MG63 (cell line): Measurements from ENCODE around the gene AP5Z1. TPM values are rescaled to one million over a fixed set of nuclear protein-coding genes. Genes with fewer than 3 reads are reported as not detected.

Experiments
- DNase-seq: peaks from one replicate; pipeline ENCODE4 v3.0.0-alpha.2; 2020
- H3K27me3 ChIP-seq: fragments of 250-450 bp; sonication (Bioruptor Pico); 2 replicates; pipeline ENCODE4 v1.5.1; 2020; ENCODE audit warnings: mild to moderate bottlenecking, moderate library complexity
- H3K36me3 ChIP-seq: fragments of 250-450 bp; sonication (Bioruptor Pico); 2 replicates; pipeline ENCODE4 v1.5.1; 2020; ENCODE audit warnings: mild to moderate bottlenecking, moderate library complexity
- H3K4me3 ChIP-seq: fragments of 250-450 bp; sonication (Bioruptor Pico); 2 replicates; pipeline ENCODE4 v1.5.1; 2020; ENCODE audit warnings: mild to moderate bottlenecking, moderate library complexity
- H3K9me3 ChIP-seq: fragments of 250-450 bp; sonication (Bioruptor Pico); 2 replicates; pipeline ENCODE4 v1.5.1; 2020; ENCODE audit warnings: mild to moderate bottlenecking, moderate library complexity
- total RNA-seq: library from RNA; depleted of rRNA; stranded (reverse); fragments of >200 nt; shearing (Covaris generic); gene quantifications from 2 replicates; pipeline ENCODE4 v1.2.3, GENCODE V29; 2014; ENCODE audit warnings: low replicate concordance

AP5Z1 gene
- total RNA-seq, 1 experiment from 2014 or later: 23.0 TPM

- DNase-seq: no peak
- no peaks in the 10 kb centered on the region for H3K9me3 ChIP-seq
- H3K36me3 ChIP-seq: no peaks in the 10 kb centered on the region
- H3K4me3 ChIP-seq: no peak overlapping the region
- no peaks in the 10 kb centered on the region for H3K27me3 ChIP-seq
These were observed 42.8 kb downstream of the AP5Z1 start for GRCh38 chr7:4818000-4818794.

GRCh38 chr7:4819560-4820404 lies 44.4 kb downstream of the AP5Z1 start:
- H3K9me3 ChIP-seq: no peaks in the 10 kb centered on the region
- DNase-seq: no peak
- H3K4me3 ChIP-seq: no peak overlapping the region
- H3K36me3 ChIP-seq: no peaks in the 10 kb centered on the region
- H3K27me3 ChIP-seq: no peaks in the 10 kb centered on the region

DNA sequence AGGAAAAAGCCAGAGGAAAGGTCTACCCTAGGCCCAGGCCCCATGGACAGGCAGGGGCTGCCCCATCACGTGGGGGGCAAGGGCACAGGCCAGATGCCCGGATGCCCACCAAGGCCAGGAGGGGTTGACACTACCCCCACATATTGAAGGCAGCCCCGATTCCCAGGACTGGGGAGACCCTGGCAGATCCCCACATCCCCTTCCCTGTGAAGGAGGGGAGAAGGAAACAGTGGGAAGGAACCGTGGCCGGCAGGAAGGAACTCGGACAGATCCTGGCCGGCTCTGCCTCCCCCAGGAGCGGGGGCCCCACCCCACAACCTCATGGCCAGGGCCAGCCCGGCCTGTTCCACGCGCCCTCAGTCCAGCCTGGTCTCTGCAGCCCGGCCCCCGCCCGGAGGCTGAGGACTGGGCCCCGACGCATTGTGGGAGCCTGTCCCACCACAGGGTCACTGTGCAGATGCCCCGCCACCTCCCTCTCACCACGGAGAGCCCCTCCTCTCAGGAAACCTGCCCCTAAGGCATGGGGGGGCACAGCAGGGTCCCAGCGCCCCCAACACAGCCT lies 45.1 kb downstream of the AP5Z1 start:
- Histone ChIP-seq H3K9me3 (no peaks in the 10 kb centered on the region), H3K4me3 (no peak overlapping the region), H3K36me3 (no peaks in the 10 kb centered on the region), H3K27me3 (no peaks in the 10 kb centered on the region)
- no peak for DNase-seq

DNA sequence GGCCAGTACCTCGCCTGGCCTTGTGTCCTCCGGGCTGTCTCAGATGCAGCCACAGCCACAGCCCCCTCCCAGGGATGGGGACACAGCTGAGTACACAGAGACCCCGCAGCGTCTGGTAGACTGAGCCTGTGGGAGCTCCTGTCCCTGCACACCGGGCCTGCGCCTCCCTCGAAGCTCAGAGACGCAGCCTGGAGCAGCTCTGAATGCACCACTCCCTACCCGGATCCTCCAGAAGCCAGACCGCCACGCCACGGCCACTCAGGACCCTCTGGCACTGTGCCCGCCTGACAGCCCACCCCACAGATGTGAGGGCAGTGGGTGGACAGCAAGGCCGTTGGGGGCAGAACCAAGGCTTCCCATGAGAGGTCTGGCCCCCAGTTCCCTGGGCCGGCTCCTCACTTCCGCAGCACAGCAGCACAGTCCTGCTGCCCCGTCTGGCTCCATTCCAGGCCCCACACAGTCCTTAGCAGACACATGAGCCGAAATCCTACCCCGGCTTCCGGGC lies 45.6 kb downstream of the AP5Z1 start:
- no peaks in the 10 kb centered on the region for H3K36me3 ChIP-seq
- no peak for DNase-seq
- no peaks in the 10 kb centered on the region for H3K9me3 ChIP-seq
- H3K27me3 ChIP-seq: no peaks in the 10 kb centered on the region
- H3K4me3 ChIP-seq: no peak overlapping the region

- no peaks in the 10 kb centered on the region for H3K36me3 ChIP-seq
- no peak overlapping the region for H3K4me3 ChIP-seq
- H3K9me3 ChIP-seq: no peaks in the 10 kb centered on the region
- no peak for DNase-seq
- H3K27me3 ChIP-seq: no peaks in the 10 kb centered on the region
These were observed 47.3 kb downstream of the AP5Z1 start for GRCh38 chr7:4822677-4823076.

DNA sequence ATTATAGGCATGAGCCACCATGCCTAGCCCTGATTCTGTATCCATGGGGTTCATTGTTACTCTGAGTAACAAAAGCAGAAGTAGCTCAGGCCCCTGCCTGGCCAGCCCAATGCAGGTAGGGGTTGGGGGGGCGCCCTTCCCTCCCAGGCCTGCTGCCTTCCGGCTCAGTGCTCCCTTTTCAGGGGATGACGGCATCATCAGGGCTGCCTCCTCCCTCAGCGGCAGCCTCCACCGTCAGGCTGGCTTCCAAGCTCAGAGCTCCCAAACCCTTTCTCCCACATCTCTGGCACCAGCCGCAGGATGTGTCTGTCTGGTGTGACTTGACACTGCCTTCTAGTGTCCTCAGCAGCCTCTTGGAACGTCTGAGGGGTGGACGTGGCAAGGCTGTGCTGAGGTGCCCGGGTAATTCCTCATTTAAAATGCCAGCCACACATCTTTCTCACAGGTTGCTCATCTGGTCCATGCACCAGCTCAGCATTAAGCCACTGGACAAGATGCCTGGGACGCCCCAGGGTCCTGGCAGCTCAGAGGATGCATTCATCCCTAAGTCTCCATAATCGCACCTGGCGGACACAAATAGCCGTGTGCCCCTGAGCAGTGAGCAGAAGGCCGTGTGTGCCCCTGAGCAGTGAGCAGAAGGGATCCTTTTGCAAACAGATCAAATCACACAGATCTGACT lies 48.2 kb downstream of the AP5Z1 start:
- no peaks in the 10 kb centered on the region for H3K27me3 ChIP-seq
- H3K36me3 ChIP-seq: no peaks in the 10 kb centered on the region
- DNase-seq: no peak
- H3K9me3 ChIP-seq: no peaks in the 10 kb centered on the region
- no peak overlapping the region for H3K4me3 ChIP-seq

DNA sequence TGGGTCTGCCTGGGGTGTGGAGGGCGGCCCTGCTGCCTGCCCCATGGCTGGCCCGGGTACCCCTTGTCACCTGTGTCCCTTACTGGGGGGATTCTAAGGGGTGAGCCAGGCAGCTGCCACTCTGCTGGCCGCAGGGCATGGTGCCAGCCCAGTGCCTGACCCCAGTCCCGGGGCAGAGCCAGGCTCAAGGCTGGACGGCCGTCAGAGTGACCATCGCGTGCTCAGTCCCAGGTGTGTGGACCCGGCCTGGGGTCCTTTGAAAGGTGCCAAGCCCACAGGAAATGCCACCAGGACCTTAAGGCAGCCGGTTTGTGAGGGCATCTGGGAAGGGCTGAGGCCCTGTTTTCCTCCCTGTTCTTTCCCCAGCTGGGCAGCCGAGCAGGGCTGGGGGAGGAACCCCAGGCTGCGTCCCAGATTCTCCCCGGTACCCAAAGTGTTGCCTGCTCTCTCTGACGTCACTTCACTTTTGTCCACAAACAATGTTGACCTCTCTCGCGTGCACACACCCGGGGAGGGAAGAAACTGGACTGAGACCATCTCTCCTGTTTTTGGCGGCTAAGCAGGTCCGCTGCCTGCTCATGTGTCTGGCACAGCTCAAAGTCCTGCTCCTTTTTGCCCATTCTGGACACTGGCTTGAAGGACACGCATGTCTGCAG lies 48.8 kb downstream of the AP5Z1 start:
- no peaks in the 10 kb centered on the region for H3K36me3 ChIP-seq
- H3K4me3 ChIP-seq: no peak overlapping the region
- H3K27me3 ChIP-seq: no peaks in the 10 kb centered on the region
- no peak for DNase-seq
- no peaks in the 10 kb centered on the region for H3K9me3 ChIP-seq

- no peak overlapping the region for H3K4me3 ChIP-seq
- H3K36me3 ChIP-seq: no peaks in the 10 kb centered on the region
- H3K9me3 ChIP-seq: no peaks in the 10 kb centered on the region
- DNase-seq: no peak
- H3K27me3 ChIP-seq: no peaks in the 10 kb centered on the region
These were observed 49.7 kb downstream of the AP5Z1 start for GRCh38 chr7:4825081-4825480.

GRCh38 chr7:4828720-4829383 lies 53.4 kb downstream of the AP5Z1 start:
- no peak overlapping the region for H3K4me3 ChIP-seq
- no peak for DNase-seq
- H3K36me3 ChIP-seq: no peaks in the 10 kb centered on the region
- no peaks in the 10 kb centered on the region for H3K27me3 ChIP-seq
- no peaks in the 10 kb centered on the region for H3K9me3 ChIP-seq

- Histone ChIP-seq H3K4me3 (no peak overlapping the region), H3K9me3 (no peaks in the 10 kb centered on the region), H3K36me3 (no peaks in the 10 kb centered on the region), H3K27me3 (no peaks in the 10 kb centered on the region)
- DNase-seq: peak; percentile 25
These were observed 54.8 kb downstream of the AP5Z1 start for GRCh38 chr7:4830176-4830575.

- Histone ChIP-seq H3K9me3 (no peaks in the 10 kb centered on the region), H3K4me3 (no peak overlapping the region), H3K27me3 (no peaks in the 10 kb centered on the region), H3K36me3 (no peaks in the 10 kb centered on the region)
- no peak for DNase-seq
These were observed 56.5 kb downstream of the AP5Z1 start for GRCh38 chr7:4831723-4832495.

DNA sequence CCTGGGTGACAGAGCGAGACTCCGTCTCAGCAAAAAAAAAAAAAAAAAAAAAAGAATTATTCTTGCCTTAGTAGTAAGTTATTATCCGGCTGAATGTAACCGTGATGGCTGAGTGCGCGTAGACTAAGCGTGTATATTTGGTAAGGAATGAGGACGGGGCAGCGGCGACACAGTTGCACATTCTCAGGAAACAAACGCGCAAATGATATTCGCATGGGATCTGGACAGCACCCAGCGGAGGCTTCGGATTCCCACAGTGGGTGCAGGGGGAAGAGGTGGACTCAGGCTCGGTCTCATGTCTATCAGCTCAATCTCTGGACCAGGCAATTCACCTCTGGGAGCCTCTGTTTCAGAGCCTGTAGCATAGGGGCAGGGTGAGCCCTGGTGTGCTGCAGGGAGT lies 57.3 kb downstream of the AP5Z1 start:
- no peak overlapping the region for H3K4me3 ChIP-seq
- H3K9me3 ChIP-seq: no peaks in the 10 kb centered on the region
- H3K36me3 ChIP-seq: no peaks in the 10 kb centered on the region
- H3K27me3 ChIP-seq: no peaks in the 10 kb centered on the region
- no peak for DNase-seq

- H3K4me3 ChIP-seq: no peak overlapping the region
- no peaks in the 10 kb centered on the region for H3K9me3 ChIP-seq
- no peaks in the 10 kb centered on the region for H3K36me3 ChIP-seq
- DNase-seq: no peak
- no peaks in the 10 kb centered on the region for H3K27me3 ChIP-seq
These were observed 57.8 kb downstream of the AP5Z1 start for GRCh38 chr7:4833176-4833575.

- Histone ChIP-seq H3K27me3 (no peaks in the 10 kb centered on the region), H3K4me3 (no peak overlapping the region), H3K36me3 (no peaks in the 10 kb centered on the region), H3K9me3 (no peaks in the 10 kb centered on the region)
- DNase-seq: no peak
These were observed 58.5 kb downstream of the AP5Z1 start for GRCh38 chr7:4833691-4834600.
